HG03378 (cell line): Measurements from ENCODE around the gene SLC15A3.

Experiments
- ATAC-seq: cut with Tn5 transposase; IDR thresholded peaks from one replicate; pipeline ENCODE4 v1.9.1; 2021; ENCODE audit warnings: mild to moderate bottlenecking, moderate library complexity; ENCODE audit not compliant: unreplicated experiment

SLC15A3 gene

GRCh38 chr11:60947700-60948099 is 4.3 kb downstream of the SLC15A3 start:
- no peak for ATAC-seq

- ATAC-seq = no peak
Observed at GRCh38 chr11:60946601-60947264, 5.2 kb downstream of the SLC15A3 start.

- ATAC-seq = no peak
Observed at GRCh38 chr11:60945295-60945667, 6.7 kb downstream of the SLC15A3 start.

GRCh38 chr11:60944490-60945294 is 7.3 kb downstream of the SLC15A3 start:
- ATAC-seq = no peak

- ATAC-seq = no peak
Observed at GRCh38 chr11:60942970-60943565, 8.9 kb downstream of the SLC15A3 start.

- no peak for ATAC-seq
Observed at GRCh38 chr11:60942219-60942618, 9.8 kb downstream of the SLC15A3 start.

- ATAC-seq = no peak
Observed at GRCh38 chr11:60941371-60942119, 10.4 kb downstream of the SLC15A3 start.

GRCh38 chr11:60939855-60940254 is 12.1 kb downstream of the SLC15A3 start:
- ATAC-seq = no peak

- no peak for ATAC-seq
Observed at GRCh38 chr11:60939301-60939700, 12.7 kb downstream of the SLC15A3 start.

GRCh38 chr11:60938500-60938899 is 13.5 kb downstream of the SLC15A3 start:
- ATAC-seq = no peak

GRCh38 chr11:60937811-60938210 is 14.2 kb downstream of the SLC15A3 start:
- no peak for ATAC-seq

- no peak for ATAC-seq
Observed at GRCh38 chr11:60937144-60937527, 14.8 kb downstream of the SLC15A3 start.

- no peak for ATAC-seq
Observed at GRCh38 chr11:60936467-60937143, 15.4 kb downstream of the SLC15A3 start.

GRCh38 chr11:60935676-60936442 is 16.1 kb downstream of the SLC15A3 start:
- no peak for ATAC-seq

GRCh38 chr11:60934790-60935605 is 17.0 kb downstream of the SLC15A3 start:
- ATAC-seq = no peak

GRCh38 chr11:60934124-60934789 is 17.7 kb downstream of the SLC15A3 start:
- ATAC-seq = no peak

- no peak for ATAC-seq
Observed at GRCh38 chr11:60933416-60934123, 18.4 kb downstream of the SLC15A3 start.
